Medulla oblongata (tissue), 1 donor: ENCODE results near the gene OR6S1.
"Not testable (repeated sequence)": the region's sequence is repeated elsewhere in the genome, so short reads cannot be mapped to it uniquely, and the experiment has no call there.

Experiments
- DNase-seq: peaks from one replicate; pipeline ENCODE4 v3.0.0-alpha.2; 2015; ENCODE audit errors: extremely low spot score

The OR6S1 gene

DNA sequence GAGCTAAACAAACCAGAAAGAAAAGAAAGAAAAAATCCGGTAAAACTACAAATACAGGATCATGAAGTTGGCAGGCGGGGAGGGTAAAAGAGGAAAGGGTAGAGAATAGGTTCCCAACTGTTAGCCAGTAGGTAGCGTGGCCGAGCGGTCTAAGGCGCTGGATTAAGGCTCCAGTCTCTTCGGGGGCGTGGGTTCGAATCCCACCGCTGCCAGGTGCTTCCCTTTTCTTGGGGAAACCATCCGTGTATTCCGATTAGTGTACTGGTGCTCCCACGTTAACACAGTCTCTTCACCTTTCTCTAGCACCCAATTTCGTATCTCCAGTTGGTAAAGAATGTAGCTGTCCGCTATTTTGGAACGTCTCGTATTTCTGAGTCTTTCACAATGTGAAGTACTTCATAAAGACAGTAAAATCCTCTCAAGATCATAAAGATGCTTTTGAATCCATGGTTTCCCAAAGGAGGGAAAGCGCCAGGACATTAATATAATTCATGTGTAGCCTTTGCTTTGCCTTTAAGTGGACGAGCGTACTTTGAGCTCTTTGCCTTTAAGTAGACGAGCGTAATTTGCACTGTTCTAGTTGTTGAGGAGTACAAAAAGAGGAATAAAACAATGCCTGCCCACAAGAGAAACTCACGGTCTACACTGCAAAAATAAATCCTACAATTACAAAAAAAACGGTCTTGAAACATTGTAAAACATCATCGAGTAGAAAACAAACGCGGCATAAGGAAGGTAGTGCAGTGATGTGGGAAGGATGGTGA lies 31.3 kb downstream of the OR6S1 start:
- peak; percentile 85 for DNase-seq

DNA sequence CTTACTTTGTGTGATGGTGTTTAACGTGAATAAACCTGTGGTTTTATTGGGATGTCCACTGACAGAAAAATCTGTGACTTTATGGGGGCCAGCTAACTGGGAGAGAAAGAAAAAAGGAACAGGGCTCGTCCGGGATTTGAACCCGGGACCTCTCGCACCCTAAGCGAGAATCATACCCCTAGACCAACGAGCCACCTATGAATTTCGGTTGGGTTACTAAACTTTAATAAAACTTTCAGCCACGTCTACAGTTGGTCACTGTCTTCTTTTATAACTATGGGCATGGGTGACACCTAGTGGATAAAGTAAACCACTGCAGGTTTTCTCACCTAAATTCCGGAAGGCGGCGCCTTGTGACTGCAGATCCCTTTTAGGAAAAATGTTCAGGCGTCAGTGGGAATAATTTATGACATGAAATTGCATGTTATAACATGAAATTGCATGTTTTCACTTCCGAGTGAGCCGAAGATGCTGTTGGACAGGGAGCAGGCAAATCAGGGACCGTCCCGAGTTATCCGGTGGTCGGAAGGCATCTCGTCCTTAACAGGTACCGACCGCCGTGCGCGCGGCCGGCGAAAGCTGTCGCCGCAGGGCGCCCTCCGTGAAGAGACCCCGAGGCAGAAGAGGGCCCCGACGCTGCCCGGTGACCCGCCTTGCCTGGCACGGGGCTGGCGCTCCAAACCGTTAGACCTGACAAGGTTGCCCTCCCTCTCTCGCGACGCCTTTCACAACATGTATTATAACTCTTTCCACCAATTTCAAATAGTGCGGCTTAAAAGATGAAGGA lies 32.1 kb downstream of the OR6S1 start:
- DNase-seq = peak; percentile 97

DNA sequence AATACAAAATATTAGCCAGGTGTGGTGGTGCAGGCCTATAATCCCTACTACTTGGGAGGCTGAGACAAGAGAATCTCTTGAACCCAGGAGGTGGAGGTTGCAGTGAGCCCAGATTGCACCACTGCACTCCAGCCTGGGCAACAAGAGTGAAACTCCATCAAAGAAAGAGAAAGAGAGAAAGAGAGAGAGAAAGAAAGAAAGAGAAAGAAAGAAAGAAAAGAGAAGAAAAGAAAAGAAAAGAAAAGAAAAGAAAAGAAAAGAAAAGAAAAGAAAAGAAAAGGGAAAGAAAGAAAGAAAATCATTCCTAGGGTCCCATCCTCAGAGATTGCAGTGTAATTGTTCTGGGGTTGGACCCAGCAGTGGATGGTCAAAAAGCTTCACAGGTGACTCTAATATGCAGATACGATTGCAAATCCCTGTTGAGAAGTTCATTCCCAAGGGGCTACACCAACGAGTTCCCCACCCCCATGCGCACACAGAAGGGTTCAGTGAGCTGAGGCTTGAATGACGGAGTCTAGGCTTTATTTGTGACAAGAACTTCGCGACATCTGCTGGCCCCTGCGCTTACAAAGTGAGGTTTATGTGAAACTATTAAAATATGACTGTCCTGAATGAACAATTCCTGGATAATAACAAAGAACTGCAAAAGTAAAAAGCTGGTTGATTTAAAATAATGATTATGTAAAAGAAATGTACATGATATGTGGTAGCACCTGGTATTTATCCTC lies 32.9 kb downstream of the OR6S1 start:
- no peak for DNase-seq

DNA sequence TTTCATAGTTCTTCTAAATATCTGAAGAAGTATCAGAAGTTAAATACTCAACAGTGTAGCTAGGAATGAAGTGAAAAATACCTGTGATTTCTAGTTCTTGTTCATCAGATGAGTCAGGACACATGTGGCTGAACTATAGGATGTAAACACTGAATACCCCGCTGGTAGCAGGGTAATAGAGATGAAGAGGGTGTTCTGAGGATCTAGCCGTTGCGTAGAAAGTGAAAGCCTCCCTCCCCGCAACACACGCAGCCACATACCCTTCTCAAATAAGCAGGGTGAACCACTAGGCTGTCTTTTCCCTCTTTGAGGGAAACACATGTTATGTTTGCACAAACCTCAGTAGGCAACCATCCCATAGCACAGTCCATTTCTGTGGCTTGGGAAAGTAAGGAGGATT lies 33.9 kb downstream of the OR6S1 start:
- no peak for DNase-seq

DNA sequence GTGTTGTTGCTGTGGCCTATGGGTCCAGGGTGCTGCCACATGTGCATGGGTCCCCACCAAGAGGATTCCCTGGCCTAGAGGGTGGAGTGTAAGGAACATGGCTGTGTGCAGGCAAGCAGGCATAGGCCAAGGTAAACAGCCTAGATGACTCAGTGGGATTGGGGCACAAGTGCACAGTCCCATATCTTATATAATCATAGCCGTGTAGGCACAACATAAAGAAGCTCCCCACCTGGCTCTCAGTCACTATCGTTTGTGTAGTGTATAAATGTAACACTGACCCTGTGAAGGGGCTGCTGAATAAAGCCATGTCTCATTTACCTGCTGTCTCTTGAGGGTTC lies 34.6 kb downstream of the OR6S1 start:
- DNase-seq = no peak

DNA sequence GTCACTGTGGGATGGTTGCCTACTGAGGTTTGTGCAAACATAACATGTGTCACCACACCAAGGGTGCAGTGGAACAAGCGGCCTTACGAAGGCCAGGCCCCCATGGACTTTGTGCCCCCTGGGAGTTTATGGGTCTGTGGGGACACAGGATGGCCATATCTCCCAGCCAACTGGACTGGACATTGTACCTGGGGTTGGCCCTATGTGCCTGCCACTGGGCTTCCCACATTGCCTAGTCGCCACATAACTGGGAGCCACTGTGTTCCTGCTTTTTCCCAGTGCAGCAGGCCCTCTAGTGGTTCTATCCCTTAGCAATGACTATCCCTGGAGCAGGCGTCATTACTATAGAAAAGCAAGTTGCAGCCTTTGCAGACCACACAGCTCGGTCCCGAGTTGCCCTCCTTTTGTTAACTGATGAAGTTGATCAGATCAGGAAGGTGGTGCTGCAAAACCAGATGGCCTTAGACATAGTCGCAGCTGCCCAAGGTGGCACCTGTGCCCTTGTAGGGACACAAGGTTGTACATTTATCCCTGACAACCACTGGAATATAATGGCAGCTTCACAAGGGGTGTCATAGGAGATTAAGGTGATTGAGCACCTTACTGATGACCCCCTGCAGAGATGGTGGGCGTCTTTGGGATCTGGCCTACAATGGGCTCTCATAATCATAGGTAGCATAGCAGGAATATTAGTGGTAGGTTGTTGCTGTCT lies 35.1 kb downstream of the OR6S1 start:
- peak; percentile 28 for DNase-seq

DNA sequence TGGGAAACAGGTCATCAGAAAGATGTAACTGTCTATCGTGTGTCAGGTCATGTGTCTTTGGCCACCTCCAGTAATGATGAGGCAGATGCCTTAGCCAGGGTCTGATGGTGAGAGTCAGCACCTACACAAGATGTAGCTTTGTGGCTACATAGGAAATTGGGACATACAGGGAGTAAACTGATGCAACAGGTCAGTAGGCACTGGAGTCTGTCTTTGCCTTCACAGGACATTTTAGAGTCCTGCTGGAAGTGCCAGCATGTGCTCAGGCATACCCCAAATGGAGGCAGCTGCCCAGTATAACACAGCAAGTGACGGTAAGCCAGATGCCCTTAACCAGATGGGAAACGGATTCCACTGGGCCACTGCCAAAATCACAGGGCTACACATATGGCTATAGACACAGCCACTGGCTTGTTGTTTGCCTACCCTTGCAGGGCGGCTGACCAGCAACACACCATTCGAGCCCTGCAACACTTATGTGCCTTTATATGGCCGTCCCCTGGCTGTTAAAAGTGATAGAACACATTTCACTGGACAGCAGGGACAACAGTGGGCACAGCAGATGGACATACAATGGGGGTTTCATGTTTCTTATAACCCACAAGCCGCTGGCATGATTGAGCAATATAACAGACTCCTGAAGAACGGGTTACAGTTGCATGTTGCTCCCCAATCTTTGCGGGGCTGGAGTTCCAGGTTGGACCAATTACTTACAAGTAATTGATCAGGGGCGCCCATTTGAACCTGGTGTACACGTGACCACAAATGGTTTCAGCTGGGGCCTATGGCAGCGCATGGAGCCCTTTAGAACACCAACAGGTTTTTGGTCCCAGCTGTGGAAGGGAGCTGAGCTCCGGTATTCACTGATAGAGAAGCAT lies 37.4 kb downstream of the OR6S1 start:
- DNase-seq = no peak

DNA sequence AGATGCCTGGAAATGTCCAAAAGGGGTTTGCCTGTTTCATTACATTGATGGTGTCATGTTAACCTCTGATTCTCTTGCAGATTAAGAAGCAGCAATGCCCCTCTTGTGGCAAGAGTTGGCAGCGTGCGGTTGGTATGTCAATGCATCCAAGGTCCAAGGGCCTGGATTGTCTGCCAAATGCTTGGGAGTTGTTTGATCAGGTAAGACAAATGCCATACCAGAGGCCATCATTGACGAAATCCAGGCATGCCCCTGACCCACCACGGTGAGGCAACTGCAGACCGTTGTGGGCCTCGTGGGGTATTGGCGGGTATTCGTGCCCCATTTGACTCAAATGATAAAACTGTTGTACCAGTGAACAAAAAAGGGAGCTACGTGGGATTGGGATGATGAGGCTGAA lies 38.9 kb downstream of the OR6S1 start:
- DNase-seq = no peak

DNA sequence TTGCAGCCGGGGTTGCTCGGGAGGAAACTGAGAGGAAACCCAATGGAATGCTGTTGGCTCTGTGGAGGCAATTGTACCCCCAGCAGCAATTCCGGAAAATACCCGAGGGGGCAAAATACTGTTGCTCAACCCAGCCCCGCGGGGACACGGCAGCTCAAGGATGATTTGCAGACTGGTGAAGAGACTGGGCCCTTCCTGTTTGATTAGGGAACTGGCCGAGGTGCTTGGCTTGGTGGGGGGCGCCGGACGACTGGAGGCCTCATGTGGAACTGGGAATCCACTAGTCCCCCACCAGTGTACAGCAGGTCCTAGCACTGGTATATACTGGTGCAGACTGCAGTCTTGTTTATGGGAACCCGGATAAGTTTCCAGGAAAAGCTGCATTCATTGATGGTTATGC lies 40.0 kb downstream of the OR6S1 start:
- DNase-seq = no peak

DNA sequence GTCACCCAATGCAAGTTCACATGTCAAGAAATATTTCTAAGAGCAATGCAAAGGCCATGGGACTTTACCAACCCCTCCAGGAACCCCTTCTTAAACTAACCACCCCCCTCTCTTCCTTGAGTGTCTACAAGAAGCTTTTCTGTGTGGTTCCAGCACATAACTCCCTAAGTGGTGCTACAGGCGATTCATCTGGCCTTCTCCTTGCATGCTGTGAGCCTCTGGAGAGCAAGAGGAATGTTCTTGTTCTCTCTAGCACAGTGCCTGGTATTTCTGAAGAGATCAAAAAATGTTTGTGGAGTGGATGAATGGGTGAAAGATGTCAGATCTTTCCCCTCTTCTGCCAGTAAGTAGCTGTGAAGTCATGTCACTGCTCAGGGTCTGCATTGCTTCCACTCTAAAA lies 44.4 kb downstream of the OR6S1 start:
- no peak for DNase-seq

DNA sequence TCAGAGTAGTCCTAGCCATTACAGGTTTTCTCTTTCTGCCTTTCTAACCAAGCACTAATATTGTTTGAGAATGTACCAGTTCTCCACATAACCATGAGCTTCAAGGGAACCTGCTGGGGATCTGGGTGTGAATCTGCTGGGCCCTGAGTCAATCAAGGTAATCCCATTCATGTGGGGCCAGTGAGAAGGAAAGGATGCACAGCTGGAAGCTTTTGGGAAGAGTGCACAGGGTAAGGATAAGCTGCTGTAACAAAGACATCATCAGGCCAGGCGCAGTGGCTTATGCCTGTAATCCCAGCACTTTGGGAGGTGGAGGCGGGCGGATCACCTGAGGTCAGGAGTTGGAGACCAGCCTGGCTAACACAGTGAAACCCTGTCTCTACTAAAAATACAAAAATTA lies 45.8 kb downstream of the OR6S1 start:
- DNase-seq = not testable (repeated sequence)

DNA sequence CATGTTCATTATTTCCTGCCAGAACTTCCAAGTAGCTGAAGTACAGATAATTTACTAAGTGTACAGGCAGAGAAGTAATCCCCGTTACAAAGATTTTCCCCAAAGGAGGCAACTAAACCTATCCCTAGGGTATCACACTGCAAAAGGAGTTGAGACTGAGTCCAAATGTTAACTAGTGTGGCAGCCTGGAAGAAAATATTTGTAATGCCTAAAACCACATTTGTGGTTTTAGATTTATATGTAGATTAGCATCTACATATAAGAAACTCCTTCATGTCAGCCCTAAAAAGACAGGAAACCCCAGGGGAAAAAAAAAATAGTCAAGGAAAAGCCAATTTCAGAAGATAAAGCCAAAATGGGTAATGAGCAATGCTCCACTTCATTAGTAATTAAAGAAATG lies 48.9 kb downstream of the OR6S1 start:
- DNase-seq = no peak

DNA sequence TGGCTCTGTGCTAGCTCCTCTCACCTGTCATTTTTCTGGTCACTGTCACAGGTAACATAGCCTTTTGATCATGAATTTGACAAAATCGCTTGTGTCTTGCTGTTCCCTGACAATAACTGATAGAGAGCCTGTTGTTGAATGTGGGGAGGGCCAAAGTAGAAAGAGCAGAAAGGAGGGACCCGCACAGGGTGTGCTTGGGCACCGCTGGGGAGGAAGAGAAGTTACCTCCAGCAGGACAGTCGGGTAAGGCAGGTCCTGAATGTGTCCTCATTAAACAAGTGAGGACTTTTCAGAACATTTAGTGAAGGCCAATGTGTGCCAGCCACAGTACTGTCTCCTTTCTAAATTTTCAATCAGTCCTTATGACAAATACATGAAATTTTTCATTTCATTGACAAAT lies 50.3 kb downstream of the OR6S1 start, which contains the start of gene RNASE12:
Gene RNASE12 (minus strand): TSS at position 142 of the 400 bp plus-strand sequence. CDS start 653 bp downstream, outside the sequence.
- no peak for DNase-seq
